Panc1 (cell line): Measurements from ENCODE around the gene TNNI3K. TPM values are rescaled to one million over a fixed set of nuclear protein-coding genes. Genes with fewer than 3 reads are reported as not detected.

Source experiments
- ATAC-seq: fragments of 200-7000 bp; cut with Tn5 transposase; 2 replicates; pipeline ENCODE4 v1.9.1; 2020; ENCODE audit warnings: mild to moderate bottlenecking, moderate library complexity
- BruUV-seq: library from RNA; stranded (reverse); fragments of 400-500 nt; replicated peaks from 2 replicates; lab custom pipeline; 2021; lab: Mats Ljungman, UMichigan
- CTCF ChIA-PET: fragments of 300-600 bp; sonication (Branson Sonifier 250); formaldehyde crosslinking; loops from one replicate; lab custom pipeline; 2022; ENCODE audit warnings: antibody characterized with exemption; lab: Charles Lee
- POLR2A ChIA-PET: fragments of 300-600 bp; sonication (Branson Sonifier 250); formaldehyde crosslinking; loops from one replicate; lab custom pipeline; 2022; ENCODE audit warnings: antibody characterized with exemption; lab: Charles Lee
- DNase-seq: peaks from one replicate; pipeline ENCODE4 v3.0.0-alpha.2; 2010; ENCODE audit warnings: low read depth, low spot score
- H3K27ac ChIP-seq: 2 replicates; pipeline ENCODE4 v1.5.1; 2011; ENCODE audit warnings: mild to moderate bottlenecking, low read length, inconsistent platforms
- H3K27me3 ChIP-seq: fragments of 200-500 bp; sonication (Bioruptor generic); 2 replicates; pipeline ENCODE4 v1.6.0; 2014; ENCODE audit warnings: low read length, inconsistent platforms; ENCODE audit not compliant: control insufficient read depth, insufficient read depth
- H3K36me3 ChIP-seq: fragments of 200-500 bp; sonication (Bioruptor generic); 2 replicates; pipeline ENCODE4 v1.5.1; 2014; ENCODE audit warnings: inconsistent platforms, mild to moderate bottlenecking, low read length, moderate library complexity; ENCODE audit not compliant: control insufficient read depth, insufficient read depth
- H3K4me1 ChIP-seq: 2 replicates; pipeline ENCODE4 v1.5.1; 2011; ENCODE audit warnings: inconsistent platforms, mild to moderate bottlenecking, low read length, moderate library complexity; ENCODE audit not compliant: control insufficient read depth, insufficient read depth
- H3K4me3 ChIP-seq, 2 experiments: 2 replicates each; pipeline ENCODE4 v1.5.1; 2011 to 2012; ENCODE audit warnings: low read depth in 2 of 2, low read length in 2 of 2, mild to moderate bottlenecking in 2 of 2, inconsistent platforms in 1 of 2, moderate library complexity in 1 of 2
- H3K9me3 ChIP-seq: fragments of 200-500 bp; sonication (Bioruptor generic); 2 replicates; pipeline ENCODE4 v1.5.1; 2014; ENCODE audit warnings: low read depth, mild to moderate bottlenecking, inconsistent platforms, low read length, moderate library complexity; ENCODE audit not compliant: control insufficient read depth, insufficient read depth
- CTCF ChIP-seq: fragments of 450-650 bp; IDR thresholded peaks from 2 replicates; pipeline ENCODE4 v1.5.1; 2017; ENCODE audit warnings: mild to moderate bottlenecking
- POLR2AphosphoS5 ChIP-seq: IDR thresholded peaks from 2 replicates; pipeline ENCODE4 v1.6.1; 2012; ENCODE audit warnings: mild to moderate bottlenecking, low read depth, low read length, moderate library complexity
- REST ChIP-seq, 2 experiments: IDR thresholded peaks; 2 replicates each; pipeline ENCODE4 v1.6.1; 2011 to 2012; ENCODE audit warnings: low read depth in 2 of 2, control low read depth in 1 of 2, low read length in 1 of 2, mild to moderate bottlenecking in 1 of 2, moderate library complexity in 1 of 2; ENCODE audit not compliant: insufficient read depth in 1 of 2
- SIN3A ChIP-seq: IDR thresholded peaks from 2 replicates; pipeline ENCODE4 v1.6.1; 2012; ENCODE audit warnings: low read depth, mild to moderate bottlenecking, low read length, moderate library complexity, borderline replicate concordance; ENCODE audit not compliant: insufficient read depth
- TCF7L2 ChIP-seq: IDR thresholded peaks from 2 replicates; pipeline ENCODE4 v1.6.1; 2011; ENCODE audit warnings: mild to moderate bottlenecking, low read depth, low read length, inconsistent platforms
- in situ Hi-C: cut with HindIII; loops from 2 replicates; pipeline ENCODE4 v1.10.0; 2016; ENCODE audit warnings: low sequenced_read_pairs, low pct_unique_long_range_greater_than_20kb
- intact Hi-C: fragments of 100-400 bp; cut with micrococcal nuclease; formaldehyde crosslinking; loops from one replicate; pipeline ENCODE4 v1.10.0; 2022; ENCODE audit not compliant: unreplicated experiment
- total RNA-seq: library from RNA; stranded (reverse); gene quantifications from one replicate; pipeline ENCODE4 v1.2.1, GENCODE V29; 2021; ENCODE audit not compliant: unreplicated experiment

The TNNI3K gene
- total RNA-seq, 1 experiment from 2014 or later: not detected

DNA sequence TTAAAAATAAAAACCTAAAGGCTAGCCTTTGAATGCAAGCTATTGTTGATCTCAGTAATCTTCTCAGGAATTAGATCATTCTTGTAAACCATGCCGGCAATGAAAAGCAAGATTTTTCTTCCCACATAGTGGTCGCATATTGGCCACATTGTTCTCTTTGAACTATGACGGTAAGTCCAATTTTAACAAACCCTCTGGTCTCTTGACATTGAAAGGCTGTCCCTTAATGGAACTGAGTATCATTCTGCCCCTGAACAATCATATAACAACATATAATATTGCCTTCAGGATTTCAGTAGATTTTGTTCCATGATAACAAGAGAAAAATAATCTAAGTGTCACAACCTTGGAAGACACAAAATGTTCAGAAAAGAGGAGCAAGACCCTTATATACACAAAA is 1.3 kb downstream of the TNNI3K start:
- ATAC-seq (no peak), DNase-seq (no peak)
- BruUV-seq: no TSS peak
- in situ Hi-C loops (no loop called here), intact Hi-C loops (no loop called here)
- no peaks in the 10 kb centered on the region for H3K36me3 ChIP-seq
- POLR2A ChIA-PET: no interaction called here
- no peaks in the 10 kb centered on the region for H3K4me1 ChIP-seq
- H3K4me3 ChIP-seq: no peak overlapping the region
- no peak overlapping the region for H3K27ac ChIP-seq
- no peaks in the 10 kb centered on the region for H3K27me3 ChIP-seq
- CTCF ChIA-PET: no interaction called here
- no peaks in the 10 kb centered on the region for H3K9me3 ChIP-seq
- TF ChIP-seq REST (IDR thresholded peaks at IDR 0.05; ENCODE audit: insufficient read depth in 1 of 2, low read depth in 2 of 2, low read length in 1 of 2) (no peak), POLR2AphosphoS5 (no peak), SIN3A (no peak), TCF7L2 (no peak), CTCF (no peak)

GRCh38 chr1:74237035-74237434 is 1.8 kb downstream of the TNNI3K start:
- BruUV-seq: no TSS peak
- DNase-seq (no peak), ATAC-seq (no peak)
- H3K9me3 ChIP-seq: no peaks in the 10 kb centered on the region
- intact Hi-C loops: no loop called here
- H3K4me1 ChIP-seq: no peaks in the 10 kb centered on the region
- ChIA-PET CTCF (no interaction called here), POLR2A (no interaction called here)
- no peaks in the 10 kb centered on the region for H3K27me3 ChIP-seq
- in situ Hi-C loops: no loop called here
- no peaks in the 10 kb centered on the region for H3K36me3 ChIP-seq
- no peak overlapping the region for H3K4me3 ChIP-seq
- TF ChIP-seq REST (IDR thresholded peaks at IDR 0.05; ENCODE audit: insufficient read depth in 1 of 2, low read depth in 2 of 2, low read length in 1 of 2) (no peak), SIN3A (no peak), CTCF (no peak), POLR2AphosphoS5 (no peak), TCF7L2 (no peak)
- no peak overlapping the region for H3K27ac ChIP-seq
